ENCODE results near the gene CACNA1I. TPM values are rescaled to one million over a fixed set of nuclear protein-coding genes. Genes with fewer than 3 reads are reported as not detected.

The CACNA1I gene
- total RNA-seq, 3 donors from 2014 or later (not counting 1 experiment from before 2014, with no cell fraction given), result 0.05 to 0.83 (median 0.72) TPM

DNA sequence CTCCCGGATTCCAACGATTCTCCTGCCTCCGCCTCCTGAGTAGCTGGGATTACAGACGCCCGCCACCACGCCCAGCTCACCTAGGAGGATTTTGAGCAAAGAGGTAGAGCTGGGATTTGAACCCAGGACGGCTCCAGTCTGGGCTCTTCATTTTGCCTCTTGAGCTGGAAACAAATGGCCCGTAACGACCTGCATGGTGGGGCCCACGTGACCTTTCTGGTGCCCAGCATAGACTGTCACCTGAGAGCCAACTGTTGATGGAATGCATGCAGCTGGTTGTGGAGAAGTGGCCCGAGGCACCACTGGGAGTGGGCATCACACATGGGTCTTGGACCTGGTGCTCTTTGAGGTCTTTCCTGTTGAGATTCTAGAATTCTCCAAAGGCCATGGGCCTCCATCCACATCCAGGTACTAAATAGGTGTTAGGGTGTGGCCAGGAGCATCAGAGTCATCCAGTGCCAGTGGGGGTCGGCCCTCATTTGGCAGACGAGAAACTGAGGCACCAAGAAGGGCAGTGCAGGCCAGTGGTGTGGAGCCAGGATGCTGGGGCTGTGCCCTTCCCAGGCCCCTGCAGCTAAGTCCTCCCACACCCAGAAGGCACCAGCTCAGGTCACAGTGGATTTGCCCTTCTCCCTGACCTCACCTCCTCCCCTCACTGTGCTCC lies 46.3 kb upstream of the CACNA1I start:
- Histone ChIP-seq H3K27ac (ENCODE audit: low read length) (no peak overlapping the region), H3K36me3 (ENCODE audit: control insufficient read depth, insufficient read depth, low read length) (peaks cover 51% of the 10 kb centered on the region), H3K27me3 (ENCODE audit: control insufficient read depth, insufficient read depth, low read length) (no peaks in the 10 kb centered on the region), H3K9me3 (ENCODE audit: control insufficient read depth, insufficient read depth, low read length) (no peaks in the 10 kb centered on the region), H3K4me3 (ENCODE audit: low read length) (no peak overlapping the region), H3K4me1 (ENCODE audit: control insufficient read depth, insufficient read depth, low read length) (peaks cover 79% of the 10 kb centered on the region)
- 86% methylated on average over 13 of the region's 13 CpGs for WGBS (ENCODE audit: insufficient coverage)
- Mint-ChIP-seq H3K27ac (peak overlapping the region; percentile 73 to 79), H3K36me3 (no peaks in the 10 kb centered on the region), H3K9me3 (no peaks in the 10 kb centered on the region), H3K4me1 (peaks cover 66 to 68% of the 10 kb centered on the region in 2 donors), H3K4me3 (no peak overlapping the region), H3K27me3 (ENCODE audit: low read depth in 2 of 2) (no peaks in the 10 kb centered on the region)
- DNase-seq (no peak), ATAC-seq (no peak)
- intact Hi-C loops (cut with micrococcal nuclease), result no loop called here
- TF ChIP-seq, protein P1, sequence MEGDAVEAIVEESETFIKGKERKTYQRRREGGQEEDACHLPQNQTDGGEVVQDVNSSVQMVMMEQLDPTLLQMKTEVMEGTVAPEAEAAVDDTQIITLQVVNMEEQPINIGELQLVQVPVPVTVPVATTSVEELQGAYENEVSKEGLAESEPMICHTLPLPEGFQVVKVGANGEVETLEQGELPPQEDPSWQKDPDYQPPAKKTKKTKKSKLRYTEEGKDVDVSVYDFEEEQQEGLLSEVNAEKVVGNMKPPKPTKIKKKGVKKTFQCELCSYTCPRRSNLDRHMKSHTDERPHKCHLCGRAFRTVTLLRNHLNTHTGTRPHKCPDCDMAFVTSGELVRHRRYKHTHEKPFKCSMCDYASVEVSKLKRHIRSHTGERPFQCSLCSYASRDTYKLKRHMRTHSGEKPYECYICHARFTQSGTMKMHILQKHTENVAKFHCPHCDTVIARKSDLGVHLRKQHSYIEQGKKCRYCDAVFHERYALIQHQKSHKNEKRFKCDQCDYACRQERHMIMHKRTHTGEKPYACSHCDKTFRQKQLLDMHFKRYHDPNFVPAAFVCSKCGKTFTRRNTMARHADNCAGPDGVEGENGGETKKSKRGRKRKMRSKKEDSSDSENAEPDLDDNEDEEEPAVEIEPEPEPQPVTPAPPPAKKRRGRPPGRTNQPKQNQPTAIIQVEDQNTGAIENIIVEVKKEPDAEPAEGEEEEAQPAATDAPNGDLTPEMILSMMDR (IDR thresholded peaks at IDR 0.05), result no peak

DNA sequence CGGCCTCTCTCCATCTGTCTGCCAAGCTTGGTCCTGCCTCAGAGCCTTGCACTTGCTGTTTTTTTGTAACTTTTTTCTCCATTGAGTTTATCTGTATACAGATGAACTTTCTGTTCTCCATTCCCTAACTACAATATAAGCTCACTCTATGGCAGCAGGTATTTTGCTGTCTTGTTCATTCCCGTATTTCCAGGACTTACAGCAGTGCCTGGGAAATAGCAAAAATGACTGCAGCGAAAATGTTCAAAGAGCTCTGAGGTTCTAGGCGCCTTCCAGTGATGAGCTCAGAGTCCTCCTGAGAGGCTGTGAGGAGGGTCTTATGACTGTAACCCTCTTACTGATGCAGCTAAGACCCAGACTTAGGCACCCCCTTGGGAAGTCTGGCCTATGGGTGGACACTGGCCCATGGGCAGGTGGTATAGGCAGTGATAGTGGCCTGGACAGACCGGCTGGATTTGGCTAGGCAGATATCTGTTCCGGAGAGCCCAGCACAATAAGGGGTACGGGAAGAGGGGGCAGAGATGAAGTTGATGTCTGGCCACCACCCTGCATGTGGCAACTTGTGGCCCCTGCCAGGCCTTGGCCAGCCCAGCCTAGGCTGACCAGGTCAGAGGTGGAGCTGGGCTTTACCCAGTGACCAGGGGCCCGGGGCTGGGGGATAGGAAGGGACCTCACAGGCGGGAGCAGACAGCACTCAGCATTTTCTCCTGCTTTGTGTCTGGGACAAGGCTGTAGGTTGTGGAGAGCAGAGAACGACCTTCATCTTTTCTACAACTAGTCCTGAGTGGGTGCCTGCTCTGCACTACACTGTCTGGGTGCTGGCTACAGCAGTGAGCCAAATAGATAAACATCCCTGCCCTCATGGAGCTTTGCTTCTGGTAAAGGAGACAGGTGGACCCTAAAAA lies 45.5 kb upstream of the CACNA1I start:
- Histone ChIP-seq H3K27me3 (ENCODE audit: control insufficient read depth, insufficient read depth, low read length) (no peaks in the 10 kb centered on the region), H3K27ac (ENCODE audit: low read length) (no peak overlapping the region), H3K9me3 (ENCODE audit: control insufficient read depth, insufficient read depth, low read length) (no peaks in the 10 kb centered on the region), H3K4me1 (ENCODE audit: control insufficient read depth, insufficient read depth, low read length) (peaks cover 82% of the 10 kb centered on the region), H3K4me3 (ENCODE audit: low read length) (no peak overlapping the region), H3K36me3 (ENCODE audit: control insufficient read depth, insufficient read depth, low read length) (peaks cover 59% of the 10 kb centered on the region)
- intact Hi-C loops (cut with micrococcal nuclease), result no loop called here
- H3K36me3 Mint-ChIP-seq, result no peaks in the 10 kb centered on the region
- H3K4me3 Mint-ChIP-seq, result peak overlapping the region; percentile 51
- H3K27me3 Mint-ChIP-seq (ENCODE audit: low read depth in 2 of 2), result no peaks in the 10 kb centered on the region
- peaks cover 67 to 71% of the 10 kb centered on the region in 2 donors for H3K4me1 Mint-ChIP-seq
- WGBS (ENCODE audit: insufficient coverage), result 89% methylated on average over 10 of the region's 10 CpGs
- DNase-seq, result no peak
- H3K27ac Mint-ChIP-seq, result peak overlapping the region; percentile 73 to 79
- H3K9me3 Mint-ChIP-seq, result no peaks in the 10 kb centered on the region
- TF ChIP-seq, protein P1 (IDR thresholded peaks at IDR 0.05), result no peak
- no peak for ATAC-seq

DNA sequence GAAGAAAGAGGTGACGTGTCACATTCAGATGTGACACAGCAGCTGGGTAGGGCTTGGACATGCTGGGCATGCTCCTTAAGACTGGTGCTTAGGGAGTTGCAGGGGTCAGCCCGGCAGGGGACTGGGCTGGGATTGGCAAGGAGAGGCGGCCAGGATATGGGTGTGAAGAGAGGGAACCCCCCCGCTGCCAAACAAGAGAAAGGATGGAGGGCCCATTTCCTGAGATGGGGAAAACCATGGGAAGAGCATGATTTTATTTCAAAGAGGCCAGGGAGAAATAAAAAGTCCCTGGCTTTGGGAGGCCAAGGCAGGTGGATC lies 44.9 kb upstream of the CACNA1I start:
- Histone ChIP-seq H3K27ac (ENCODE audit: low read length) (no peak overlapping the region), H3K27me3 (ENCODE audit: control insufficient read depth, insufficient read depth, low read length) (no peaks in the 10 kb centered on the region), H3K4me3 (ENCODE audit: low read length) (no peak overlapping the region), H3K4me1 (ENCODE audit: control insufficient read depth, insufficient read depth, low read length) (peaks cover 88% of the 10 kb centered on the region), H3K9me3 (ENCODE audit: control insufficient read depth, insufficient read depth, low read length) (no peaks in the 10 kb centered on the region), H3K36me3 (ENCODE audit: control insufficient read depth, insufficient read depth, low read length) (peaks cover 61% of the 10 kb centered on the region)
- Mint-ChIP-seq H3K9me3 (no peaks in the 10 kb centered on the region), H3K4me3 (no peak overlapping the region), H3K27me3 (ENCODE audit: low read depth in 2 of 2) (no peaks in the 10 kb centered on the region), H3K4me1 (peaks cover 63 to 73% of the 10 kb centered on the region in 2 donors), H3K27ac (peak overlapping the region; percentile 73 to 79), H3K36me3 (no peaks in the 10 kb centered on the region)
- 94% methylated on average over 4 of the region's 4 CpGs for WGBS (ENCODE audit: insufficient coverage)
- DNase-seq (no peak), ATAC-seq (no peak)
- TF ChIP-seq, protein P1 (IDR thresholded peaks at IDR 0.05), result no peak
- intact Hi-C loops (cut with micrococcal nuclease), result no loop called here

All from natural killer cell (primary cell).